Coronary artery (tissue), 2 donors: ENCODE data around the gene CD101.

Source experiments
- DNase-seq: peaks from one replicate; pipeline ENCODE4 v3.0.0-alpha.2; 2017; ENCODE audit warnings: low spot score
- H3K27ac ChIP-seq, 2 donors: fragments of 200-600 bp; sonication (generic); one replicate each; pipeline ENCODE4 v1.5.1; 2016 to 2019
- H3K4me3 ChIP-seq: fragments of 200-600 bp; sonication (generic); 2 replicates; pipeline ENCODE4 v1.5.1; 2016; ENCODE audit warnings: mild to moderate bottlenecking, moderate library complexity
- TF ChIP-seq, protein P1 (sequence below): fragments of 200-600 bp; sonication (generic); IDR thresholded peaks from one replicate; pipeline ENCODE4 v1.5.1; 2019; ENCODE audit warnings: antibody characterized with exemption

The CD101 gene

DNA sequence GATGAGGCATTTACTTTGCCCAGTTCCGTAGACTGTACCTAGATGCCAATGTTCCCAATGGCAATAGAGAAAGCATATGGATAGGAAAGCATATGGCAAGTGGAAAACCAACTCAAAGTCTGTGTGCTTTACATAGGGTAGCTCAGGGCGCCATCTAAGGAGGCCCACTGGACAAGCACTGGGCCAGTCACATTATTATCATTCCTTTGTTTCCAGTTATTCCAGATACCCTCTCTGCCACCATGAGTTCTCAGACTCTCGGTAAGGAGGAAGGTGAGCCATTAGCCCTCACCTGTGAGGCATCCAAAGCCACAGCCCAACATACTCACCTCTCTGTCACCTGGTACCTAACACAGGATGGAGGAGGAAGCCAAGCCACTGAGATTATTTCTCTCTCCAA, 9.8 kb downstream of the CD101 start:
- TF ChIP-seq, protein P1, sequence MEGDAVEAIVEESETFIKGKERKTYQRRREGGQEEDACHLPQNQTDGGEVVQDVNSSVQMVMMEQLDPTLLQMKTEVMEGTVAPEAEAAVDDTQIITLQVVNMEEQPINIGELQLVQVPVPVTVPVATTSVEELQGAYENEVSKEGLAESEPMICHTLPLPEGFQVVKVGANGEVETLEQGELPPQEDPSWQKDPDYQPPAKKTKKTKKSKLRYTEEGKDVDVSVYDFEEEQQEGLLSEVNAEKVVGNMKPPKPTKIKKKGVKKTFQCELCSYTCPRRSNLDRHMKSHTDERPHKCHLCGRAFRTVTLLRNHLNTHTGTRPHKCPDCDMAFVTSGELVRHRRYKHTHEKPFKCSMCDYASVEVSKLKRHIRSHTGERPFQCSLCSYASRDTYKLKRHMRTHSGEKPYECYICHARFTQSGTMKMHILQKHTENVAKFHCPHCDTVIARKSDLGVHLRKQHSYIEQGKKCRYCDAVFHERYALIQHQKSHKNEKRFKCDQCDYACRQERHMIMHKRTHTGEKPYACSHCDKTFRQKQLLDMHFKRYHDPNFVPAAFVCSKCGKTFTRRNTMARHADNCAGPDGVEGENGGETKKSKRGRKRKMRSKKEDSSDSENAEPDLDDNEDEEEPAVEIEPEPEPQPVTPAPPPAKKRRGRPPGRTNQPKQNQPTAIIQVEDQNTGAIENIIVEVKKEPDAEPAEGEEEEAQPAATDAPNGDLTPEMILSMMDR, result no peak
- H3K27ac ChIP-seq, result no peak overlapping the region
- no peak overlapping the region for H3K4me3 ChIP-seq
- DNase-seq, result no peak

DNA sequence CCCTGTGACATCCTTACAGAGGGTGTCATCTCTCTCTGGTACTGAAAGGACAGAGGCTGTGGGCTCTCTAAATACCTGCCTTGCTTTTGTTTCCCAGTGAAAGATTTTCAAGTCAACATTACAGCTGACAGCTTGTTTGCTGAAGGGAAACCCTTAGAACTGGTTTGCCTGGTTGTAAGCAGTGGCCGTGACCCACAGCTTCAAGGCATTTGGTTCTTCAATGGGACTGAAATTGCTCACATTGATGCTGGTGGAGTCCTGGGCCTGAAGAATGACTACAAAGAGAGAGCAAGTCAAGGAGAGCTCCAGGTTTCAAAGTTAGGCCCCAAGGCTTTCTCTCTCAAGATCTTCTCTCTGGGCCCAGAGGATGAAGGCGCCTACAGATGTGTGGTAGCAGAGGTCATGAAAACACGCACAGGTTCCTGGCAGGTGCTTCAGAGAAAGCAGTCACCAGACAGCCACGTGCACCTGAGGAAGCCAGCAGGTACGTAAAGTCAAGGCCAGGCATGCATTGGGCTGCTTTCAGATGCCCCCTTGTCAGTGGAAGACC, 11.8 kb downstream of the CD101 start:
- TF ChIP-seq, protein P1, result no peak
- no peak for DNase-seq
- Histone ChIP-seq H3K27ac (no peak overlapping the region), H3K4me3 (no peak overlapping the region)

DNA sequence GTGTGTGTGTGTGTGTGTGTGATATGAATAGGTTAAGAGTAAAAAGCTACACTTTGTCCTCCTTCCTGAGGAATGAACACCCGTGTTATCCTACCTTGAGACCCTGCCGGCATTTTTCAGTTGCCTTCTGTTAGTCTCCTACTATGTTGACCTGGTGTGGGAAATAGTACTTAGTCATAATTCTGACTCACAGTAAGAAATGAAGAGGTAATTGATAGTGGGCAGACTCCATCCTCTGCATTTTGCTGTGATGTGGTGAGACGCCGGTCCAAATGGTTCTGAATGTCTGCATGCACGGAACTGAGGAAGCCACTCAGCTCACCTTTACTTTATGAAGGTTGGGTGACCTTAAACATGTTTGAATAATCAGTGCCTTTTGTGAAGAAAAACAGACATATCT, 12.6 kb downstream of the CD101 start:
- H3K27ac ChIP-seq, result no peak overlapping the region
- H3K4me3 ChIP-seq, result no peak overlapping the region
- no peak for DNase-seq
- TF ChIP-seq, protein P1, result no peak

DNA sequence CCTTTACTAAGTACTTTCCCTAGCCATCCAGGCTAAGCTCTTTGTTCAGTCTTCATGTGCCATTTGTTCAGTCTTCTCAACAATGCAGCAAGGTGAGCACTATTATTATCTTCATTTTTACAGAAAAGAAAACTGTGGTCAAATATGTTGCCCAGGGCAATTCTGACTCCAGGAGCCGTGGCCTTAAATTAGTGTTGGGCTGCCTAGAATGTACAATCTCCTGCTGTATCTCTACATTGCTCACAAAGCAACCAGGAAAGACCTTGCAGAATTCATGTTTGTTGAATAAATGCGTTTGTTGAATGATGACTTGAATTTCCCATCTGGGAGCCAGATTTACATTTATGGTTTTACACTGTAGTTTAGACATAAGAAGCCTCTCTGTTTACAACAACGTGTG, 14.2 kb downstream of the CD101 start:
- Histone ChIP-seq H3K4me3 (no peak overlapping the region), H3K27ac (no peak overlapping the region)
- DNase-seq, result no peak
- TF ChIP-seq, protein P1, result no peak

DNA sequence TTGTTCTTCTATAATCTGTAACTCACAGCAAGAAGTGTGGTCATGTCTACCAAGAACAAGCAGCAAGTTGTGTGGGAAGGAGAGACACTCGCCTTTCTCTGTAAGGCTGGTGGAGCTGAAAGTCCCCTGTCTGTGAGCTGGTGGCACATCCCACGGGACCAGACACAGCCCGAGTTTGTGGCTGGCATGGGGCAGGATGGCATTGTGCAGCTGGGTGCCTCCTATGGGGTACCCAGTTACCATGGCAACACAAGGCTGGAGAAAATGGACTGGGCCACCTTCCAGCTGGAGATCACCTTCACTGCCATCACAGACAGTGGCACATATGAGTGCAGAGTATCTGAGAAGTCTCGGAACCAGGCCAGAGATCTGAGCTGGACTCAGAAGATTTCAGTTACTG, 15.5 kb downstream of the CD101 start:
- H3K27ac ChIP-seq, result no peak overlapping the region
- TF ChIP-seq, protein P1, result no peak
- H3K4me3 ChIP-seq, result no peak overlapping the region
- DNase-seq, result no peak

DNA sequence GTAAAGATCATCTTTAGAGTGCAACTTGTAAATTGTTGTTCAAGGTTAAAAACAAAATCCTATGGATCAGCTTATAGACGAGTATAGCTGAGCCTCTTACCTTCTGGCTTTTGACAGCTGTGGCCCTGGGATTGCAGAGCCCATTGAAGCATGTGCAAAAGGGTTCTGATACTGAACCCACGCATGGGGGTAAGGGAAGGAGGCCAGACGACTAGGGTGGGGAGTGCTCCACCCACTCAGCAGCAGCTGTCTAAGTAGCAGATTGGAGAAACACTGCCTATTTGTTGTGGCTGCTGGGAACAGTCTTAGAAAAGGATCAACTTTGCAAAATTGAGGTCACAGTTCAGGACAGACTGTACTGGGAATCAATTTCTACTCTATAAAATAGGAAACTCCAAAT, 16.1 kb downstream of the CD101 start:
- no peak overlapping the region for H3K4me3 ChIP-seq
- no peak for DNase-seq
- H3K27ac ChIP-seq, result no peak overlapping the region
- TF ChIP-seq, protein P1, result no peak

DNA sequence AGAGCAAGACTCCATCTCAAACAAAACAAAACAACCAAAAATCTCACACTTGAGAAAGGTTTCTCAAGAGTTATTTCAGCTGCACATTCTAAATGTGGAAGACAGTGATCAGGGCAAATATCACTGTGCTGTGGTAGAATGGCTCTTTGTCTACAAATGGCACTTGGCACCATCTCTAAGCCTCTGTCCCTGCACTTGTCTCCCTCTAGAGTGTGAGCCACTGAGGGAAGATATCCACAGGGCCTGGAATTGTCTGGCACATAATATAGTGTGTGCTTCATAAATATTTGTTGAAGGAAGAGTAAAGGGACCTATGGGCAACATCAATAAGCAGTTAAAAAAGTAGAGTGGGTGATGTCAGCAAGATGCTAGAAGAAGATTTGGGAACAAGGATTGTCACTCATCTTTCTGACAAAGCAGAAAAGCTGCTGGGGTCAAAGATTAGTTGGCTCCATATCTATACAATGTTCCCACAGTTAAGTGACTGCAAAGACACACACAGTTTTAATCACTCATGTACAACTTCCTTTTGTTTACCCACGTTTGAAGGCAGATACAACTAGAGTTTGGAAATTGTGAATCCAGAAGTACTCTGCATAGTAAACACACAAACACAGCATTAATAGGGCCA, 19.1 kb downstream of the CD101 start:
- TF ChIP-seq, protein P1, result no peak
- Histone ChIP-seq H3K4me3 (no peak overlapping the region), H3K27ac (no peak overlapping the region)
- DNase-seq, result no peak
